Right forelimb (tissue), 1 donor: ENCODE data around the gene ZNF490.
"Not testable (repeated sequence)": the region's sequence is repeated elsewhere in the genome, so short reads cannot be mapped to it uniquely, and the experiment has no call there.

ENCODE experiments used
- DNase-seq: peaks from one replicate; pipeline ENCODE4 v3.0.0-alpha.2; 2018

The ZNF490 gene

GRCh38 chr19:12621253-12622024 lies 10.8 kb upstream of the ZNF490 start:
- not testable (repeated sequence) for DNase-seq

- DNase-seq, result no peak
These were observed 7.0 kb upstream of the ZNF490 start for GRCh38 chr19:12617646-12618045.

- peak; percentile 84 for DNase-seq
These were observed 717 bp upstream of the ZNF490 start for GRCh38 chr19:12611361-12611699.

GRCh38 chr19:12607631-12608030 lies 3.0 kb downstream of the ZNF490 start:
- DNase-seq, result no peak

- no peak for DNase-seq
These were observed 3.8 kb downstream of the ZNF490 start for GRCh38 chr19:12606796-12607195.

GRCh38 chr19:12603714-12604113 lies 6.9 kb downstream of the ZNF490 start:
- no peak for DNase-seq

GRCh38 chr19:12597594-12597993 lies 13.0 kb downstream of the ZNF490 start:
- DNase-seq, result no peak

GRCh38 chr19:12596927-12597548 lies 13.6 kb downstream of the ZNF490 start:
- DNase-seq, result no peak

GRCh38 chr19:12596485-12596884 lies 14.1 kb downstream of the ZNF490 start:
- no peak for DNase-seq

- DNase-seq, result no peak
These were observed 29.5 kb downstream of the ZNF490 start for GRCh38 chr19:12581100-12581499.

- DNase-seq, result no peak
These were observed 30.4 kb downstream of the ZNF490 start for GRCh38 chr19:12580180-12580694.

- no peak for DNase-seq
These were observed 32.0 kb downstream of the ZNF490 start for GRCh38 chr19:12578641-12579040.

- DNase-seq, result no peak
These were observed 36.6 kb downstream of the ZNF490 start for GRCh38 chr19:12574036-12574435.

GRCh38 chr19:12567951-12568350 lies 42.7 kb downstream of the ZNF490 start:
- DNase-seq, result no peak

- not testable (repeated sequence) for DNase-seq
These were observed 44.2 kb downstream of the ZNF490 start for GRCh38 chr19:12566380-12566779.

GRCh38 chr19:12564016-12564664 lies 46.5 kb downstream of the ZNF490 start:
- DNase-seq, result peak; percentile 92

- DNase-seq, result no peak
These were observed 55.1 kb downstream of the ZNF490 start for GRCh38 chr19:12555456-12555930.

- DNase-seq, result peak; percentile 97
These were observed 59.4 kb downstream of the ZNF490 start, which contains the start of gene ZNF564 for GRCh38 chr19:12551060-12551832. Gene ZNF564 (minus strand): TSS chr19:12551482. CDS start chr19:12551332, 150 bp downstream.

- no peak for DNase-seq
These were observed 63.7 kb downstream of the ZNF490 start for GRCh38 chr19:12546903-12547302.

GRCh38 chr19:12546068-12546467 lies 64.5 kb downstream of the ZNF490 start:
- no peak for DNase-seq

GRCh38 chr19:12545267-12545666 lies 65.3 kb downstream of the ZNF490 start:
- no peak for DNase-seq

GRCh38 chr19:12544401-12544876 lies 66.2 kb downstream of the ZNF490 start:
- DNase-seq, result no peak

- DNase-seq, result no peak
These were observed 66.8 kb downstream of the ZNF490 start for GRCh38 chr19:12543855-12544254.
